IPS-15b (cell line): ENCODE results near the gene EML2.

ENCODE experiments used
- H3K27me3 ChIP-seq: one replicate; pipeline ENCODE4 v1.6.1; 2013; ENCODE audit warnings: low read length; ENCODE audit not compliant: control insufficient read depth, insufficient read depth
- H3K36me3 ChIP-seq: one replicate; pipeline ENCODE4 v1.6.1; 2013; ENCODE audit warnings: low read length; ENCODE audit not compliant: control insufficient read depth, insufficient read depth
- H3K4me1 ChIP-seq: one replicate; pipeline ENCODE4 v1.6.1; 2013; ENCODE audit warnings: mild to moderate bottlenecking, low read length; ENCODE audit not compliant: control insufficient read depth, insufficient read depth
- H3K4me3 ChIP-seq: one replicate; pipeline ENCODE4 v1.5.1; 2013; ENCODE audit warnings: low read depth, low read length
- H3K9ac ChIP-seq: one replicate; pipeline ENCODE4 v1.6.1; 2013; ENCODE audit warnings: low read depth, mild to moderate bottlenecking, low read length
- H3K9me3 ChIP-seq: one replicate; pipeline ENCODE4 v1.6.1; 2013; ENCODE audit warnings: mild to moderate bottlenecking, low read length; ENCODE audit not compliant: control insufficient read depth, insufficient read depth

The EML2 gene

DNA sequence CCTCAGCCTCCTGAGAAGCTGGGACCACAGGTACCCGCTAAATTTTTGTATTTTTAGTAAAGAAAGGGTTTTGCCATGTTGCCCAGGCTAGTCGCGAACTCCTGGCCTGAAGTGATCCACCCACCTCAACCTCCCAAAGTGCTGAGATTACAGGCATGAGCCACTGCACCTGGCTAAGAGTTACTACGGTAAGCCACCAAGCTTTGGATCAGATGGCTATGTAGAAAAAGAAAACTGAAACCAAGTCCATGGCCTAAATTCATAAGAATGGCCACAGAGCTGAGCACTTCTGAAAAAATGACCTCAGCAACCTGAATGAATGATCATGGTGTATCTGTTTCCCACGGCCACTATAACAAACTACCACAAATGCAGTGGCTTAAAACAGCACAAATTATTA, 64.0 kb downstream of the EML2 start:
- Histone ChIP-seq H3K9ac (no peak overlapping the region), H3K27me3 (no peaks in the 10 kb centered on the region), H3K4me3 (no peak overlapping the region), H3K9me3 (no peaks in the 10 kb centered on the region), H3K36me3 (no peaks in the 10 kb centered on the region), H3K4me1 (peaks cover 14% of the 10 kb centered on the region)

DNA sequence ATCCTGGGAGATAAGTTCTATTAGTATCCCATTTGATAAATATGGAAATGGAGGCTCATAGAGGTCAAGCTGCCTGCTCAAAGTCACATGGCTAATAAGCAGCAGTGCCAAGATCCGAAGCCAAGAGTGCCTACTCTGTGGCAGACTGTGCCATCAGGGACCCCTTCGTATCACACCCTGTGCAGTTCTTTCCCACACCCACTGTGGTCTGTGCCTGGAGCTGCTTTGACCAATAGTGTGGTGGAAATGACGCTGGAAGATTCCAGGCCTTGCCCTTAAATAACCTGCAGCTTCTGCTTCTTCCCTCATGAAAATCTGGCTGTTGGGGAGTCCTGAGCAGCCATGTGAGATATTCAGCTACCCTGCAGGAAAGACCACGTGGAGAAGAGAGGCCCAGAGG, 64.7 kb downstream of the EML2 start:
- Histone ChIP-seq H3K9ac (no peak overlapping the region), H3K4me3 (no peak overlapping the region), H3K4me1 (peaks cover 14% of the 10 kb centered on the region)

DNA sequence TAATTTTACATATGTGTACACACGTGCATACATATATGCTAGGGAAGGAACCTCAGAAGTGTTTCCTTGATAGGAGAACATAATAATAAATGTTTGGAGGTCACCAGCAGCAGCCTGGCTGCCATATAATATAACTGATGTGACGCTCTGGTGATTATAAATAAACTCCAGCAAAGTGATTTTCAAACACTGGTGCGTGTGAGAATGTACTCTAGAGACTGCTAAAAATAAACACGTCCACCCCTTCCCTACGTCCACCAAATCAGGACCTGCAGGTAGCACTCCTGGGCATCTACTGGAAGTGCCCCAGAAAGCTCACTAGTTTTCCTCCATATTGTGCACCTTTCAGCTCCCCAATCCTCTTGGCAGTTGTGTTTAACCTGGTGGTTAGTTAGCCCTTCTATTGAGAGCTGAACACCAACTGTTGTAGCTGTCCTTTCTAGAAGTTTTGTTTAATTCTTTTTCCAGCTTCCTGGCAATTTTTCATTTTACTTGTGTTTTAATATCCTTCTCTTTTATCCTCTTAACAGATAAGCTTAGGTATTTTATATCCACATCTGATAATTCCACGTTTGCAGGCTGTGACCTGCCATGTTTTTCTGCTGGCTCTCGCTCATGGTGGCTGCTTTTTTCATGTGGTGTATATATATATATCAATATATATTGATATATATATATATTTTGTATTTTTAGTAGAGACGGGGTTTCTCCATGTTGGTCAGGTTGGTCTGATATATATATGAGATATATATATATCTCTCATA, 67.6 kb downstream of the EML2 start:
- H3K27me3 ChIP-seq, result no peaks in the 10 kb centered on the region
- H3K4me1 ChIP-seq, result peaks cover 1% of the 10 kb centered on the region
- H3K36me3 ChIP-seq, result no peaks in the 10 kb centered on the region

More for the DNA sequence above, 64.7 kb downstream of the EML2 start:
- no peaks in the 10 kb centered on the region for H3K9me3 ChIP-seq
- no peaks in the 10 kb centered on the region for H3K27me3 ChIP-seq
- H3K36me3 ChIP-seq, result no peaks in the 10 kb centered on the region

DNA sequence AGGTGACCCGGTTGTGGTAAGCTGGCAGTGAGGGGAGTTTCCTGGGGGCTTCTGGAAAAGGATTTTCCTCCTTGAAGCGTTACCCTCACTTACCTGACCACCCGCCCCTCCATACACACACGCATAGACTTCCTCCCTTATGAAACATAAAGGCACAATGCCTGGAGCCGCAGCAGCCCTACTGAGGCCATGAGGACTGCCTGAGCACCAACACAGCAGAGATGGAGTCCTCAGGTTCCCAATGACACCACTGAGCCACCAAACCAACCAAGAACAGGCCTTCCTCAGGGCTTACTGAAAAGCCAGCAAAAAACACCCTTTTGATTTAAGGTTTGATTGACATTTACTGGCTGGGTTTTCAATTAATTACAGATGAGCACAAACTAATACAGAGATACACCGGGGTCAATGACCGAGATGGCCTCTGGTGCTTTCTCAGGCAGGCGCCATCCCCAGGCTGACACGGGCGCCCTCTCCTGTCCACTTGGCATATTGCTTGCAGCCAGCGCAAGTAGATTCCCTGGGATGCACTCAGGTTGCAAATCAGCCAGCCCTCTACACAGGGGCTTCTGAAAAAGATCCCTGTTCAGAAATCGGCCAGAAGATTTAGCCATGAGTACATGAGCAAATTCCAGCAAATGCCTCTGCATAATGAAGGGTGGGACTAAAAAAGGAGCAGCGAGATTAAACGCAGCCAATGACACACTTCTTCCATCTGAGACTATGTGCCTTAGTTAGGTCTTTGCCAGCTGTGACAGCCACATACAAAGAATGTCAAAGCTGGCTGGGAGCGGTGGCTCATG, 69.4 kb downstream of the EML2 start:
- Histone ChIP-seq H3K36me3 (no peaks in the 10 kb centered on the region), H3K9ac (no peak overlapping the region), H3K4me3 (no peak overlapping the region), H3K4me1 (no peaks in the 10 kb centered on the region), H3K9me3 (no peaks in the 10 kb centered on the region), H3K27me3 (no peaks in the 10 kb centered on the region)

More for the DNA sequence above, 67.6 kb downstream of the EML2 start:
- Histone ChIP-seq H3K9me3 (no peaks in the 10 kb centered on the region), H3K9ac (no peak overlapping the region), H3K4me3 (no peak overlapping the region)

DNA sequence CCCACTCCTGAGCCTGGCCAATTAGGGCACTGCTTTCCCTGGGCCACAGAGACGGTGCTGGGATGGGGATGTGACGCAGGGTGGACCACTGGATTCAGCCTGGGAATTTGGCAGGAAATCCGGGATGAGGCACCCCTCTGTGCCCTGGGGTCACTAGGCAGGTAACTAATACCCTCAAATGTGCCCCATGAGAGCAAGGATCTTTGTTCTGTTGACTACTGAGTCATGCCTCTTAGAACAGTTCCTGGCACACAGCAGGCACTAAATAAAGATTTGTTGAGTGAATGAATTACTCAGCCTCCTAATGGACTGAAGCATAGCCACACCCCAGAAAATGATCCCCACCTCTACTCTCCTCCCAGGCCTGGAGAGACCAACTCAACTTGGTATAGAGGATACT, 70.5 kb downstream of the EML2 start:
- Histone ChIP-seq H3K9me3 (no peaks in the 10 kb centered on the region), H3K27me3 (no peaks in the 10 kb centered on the region), H3K9ac (no peak overlapping the region), H3K4me3 (no peak overlapping the region), H3K4me1 (peaks cover 4% of the 10 kb centered on the region), H3K36me3 (no peaks in the 10 kb centered on the region)

DNA sequence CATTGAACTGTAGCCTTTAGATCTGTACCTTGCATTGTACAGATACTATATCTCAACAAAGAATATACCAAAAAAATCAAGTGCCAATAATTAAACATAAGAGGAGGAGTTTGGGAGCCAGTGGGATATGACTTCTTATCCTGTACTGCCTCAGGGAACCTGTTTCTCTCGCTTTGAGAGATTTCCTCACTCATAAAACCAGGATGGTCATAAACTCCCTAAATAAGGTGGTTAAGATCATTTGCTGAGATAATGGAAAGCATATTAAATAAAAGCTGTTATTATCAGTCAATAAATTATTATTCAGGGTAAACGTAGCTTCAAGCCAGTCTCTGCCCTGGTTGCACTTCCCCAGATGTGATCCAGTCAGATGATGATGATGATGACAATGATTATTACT, 71.6 kb downstream of the EML2 start:
- Histone ChIP-seq H3K9me3 (no peaks in the 10 kb centered on the region), H3K36me3 (no peaks in the 10 kb centered on the region), H3K27me3 (no peaks in the 10 kb centered on the region), H3K4me1 (peaks cover 4% of the 10 kb centered on the region), H3K4me3 (no peak overlapping the region), H3K9ac (no peak overlapping the region)

DNA sequence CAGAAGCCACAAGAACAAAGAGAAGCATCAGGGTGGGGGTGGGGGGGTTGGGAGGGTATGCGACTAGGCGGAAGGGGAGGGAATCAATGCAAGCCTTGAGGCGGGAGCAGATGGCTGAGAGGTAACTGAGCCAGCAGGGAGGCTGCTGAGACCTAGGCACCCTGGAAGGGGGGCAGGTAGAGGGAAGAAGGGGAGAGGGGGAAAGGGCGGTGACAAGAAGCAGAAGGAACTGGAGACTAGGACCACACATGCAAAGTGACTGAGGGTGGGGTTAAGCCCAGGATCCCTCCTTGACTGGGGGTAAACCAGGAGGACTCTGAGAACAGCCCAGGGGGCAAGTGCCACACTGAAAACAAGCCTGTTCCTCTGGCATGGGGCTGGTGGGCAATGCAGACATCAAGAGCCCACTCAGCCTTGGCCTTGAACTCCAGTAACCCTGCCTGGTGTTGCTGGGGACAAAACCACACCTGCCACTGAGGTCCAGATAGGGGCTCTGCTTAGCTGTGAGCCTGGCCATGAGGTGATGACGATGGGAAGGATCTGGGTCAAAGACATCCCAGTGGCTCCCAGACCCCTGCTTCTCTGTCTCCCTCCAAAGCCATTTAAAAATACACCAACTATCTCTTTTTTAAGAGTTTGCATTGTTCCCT, 74.9 kb downstream of the EML2 start:
- H3K27me3 ChIP-seq, result no peaks in the 10 kb centered on the region
- no peak overlapping the region for H3K9ac ChIP-seq
- H3K36me3 ChIP-seq, result no peaks in the 10 kb centered on the region
- no peaks in the 10 kb centered on the region for H3K9me3 ChIP-seq
- H3K4me1 ChIP-seq, result peaks cover 4% of the 10 kb centered on the region
- peak overlapping the region; percentile 30 for H3K4me3 ChIP-seq

DNA sequence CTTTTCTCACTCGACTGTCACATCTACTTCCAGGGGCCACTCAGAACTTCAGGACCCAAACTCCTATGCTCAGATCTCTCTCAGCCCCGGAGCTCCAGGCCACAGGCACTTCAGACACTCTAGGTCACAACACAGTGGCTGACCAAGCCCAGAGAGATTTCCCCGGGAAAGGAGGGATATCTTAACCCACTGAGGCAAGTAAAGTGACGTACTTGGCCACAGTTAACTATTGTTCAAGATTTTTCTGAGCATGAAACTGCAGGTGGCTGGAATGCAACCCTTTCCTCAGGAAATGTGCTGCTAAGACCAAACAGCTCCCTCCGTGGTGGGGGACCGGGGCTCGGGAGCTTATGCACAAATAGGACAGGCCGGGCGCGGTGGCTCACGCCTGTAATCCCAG, 78.5 kb downstream of the EML2 start:
- H3K36me3 ChIP-seq, result no peaks in the 10 kb centered on the region
- H3K9me3 ChIP-seq, result no peaks in the 10 kb centered on the region
- H3K4me3 ChIP-seq, result no peak overlapping the region
- peaks cover 4% of the 10 kb centered on the region for H3K4me1 ChIP-seq
- no peaks in the 10 kb centered on the region for H3K27me3 ChIP-seq
- H3K9ac ChIP-seq, result no peak overlapping the region

DNA sequence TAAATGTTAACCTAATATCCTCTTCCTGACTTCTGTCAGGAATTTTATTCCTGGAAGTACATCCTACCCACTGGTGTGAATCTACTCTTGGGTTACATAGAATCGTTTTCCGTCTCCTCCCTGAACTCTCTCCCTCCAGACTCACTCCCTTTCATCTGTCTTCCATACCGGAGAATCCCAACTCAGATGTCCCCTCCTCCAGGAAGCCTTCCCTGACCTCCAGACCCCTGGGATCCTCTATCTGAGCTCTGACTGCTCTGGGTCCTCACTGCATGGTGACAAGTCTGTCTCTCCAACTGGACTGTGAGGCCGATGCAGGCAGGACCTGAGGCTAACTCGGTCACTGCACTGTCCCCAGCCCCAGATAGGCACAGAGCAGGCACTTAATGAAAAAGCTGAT, 79.2 kb downstream of the EML2 start:
- H3K4me1 ChIP-seq, result peaks cover 4% of the 10 kb centered on the region
- no peak overlapping the region for H3K4me3 ChIP-seq
- H3K27me3 ChIP-seq, result no peaks in the 10 kb centered on the region
- no peaks in the 10 kb centered on the region for H3K36me3 ChIP-seq
- no peaks in the 10 kb centered on the region for H3K9me3 ChIP-seq
- H3K9ac ChIP-seq, result no peak overlapping the region
